HCT116 (cell line): ENCODE data around the gene TTC9. TPM values are rescaled to one million over a fixed set of nuclear protein-coding genes. Genes with fewer than 3 reads are reported as not detected.

Experiments
- total RNA-seq: library from RNA; stranded (reverse); gene quantifications from one replicate; pipeline ENCODE4 v1.2.1, GENCODE V29; 2021; ENCODE audit not compliant: unreplicated experiment

TTC9 gene
- total RNA-seq, 1 experiment from 2014 or later = 2.4 TPM

Other genes with a start within 250 kb of the TTC9 start
- 19.0 TPM for gene SYNJ2BP, start 224.8 kb upstream of the TTC9 start, total RNA-seq
- gene ADAM21, start 189.7 kb upstream of the TTC9 start, total RNA-seq = 0.98 TPM
- 0.57 TPM for gene ADAM20, start 106.9 kb upstream of the TTC9 start, total RNA-seq
- 39.6 TPM for gene MED6, start 41.3 kb upstream of the TTC9 start, total RNA-seq
- 11.7 TPM for gene MAP3K9, start 167.6 kb downstream of the TTC9 start, total RNA-seq